Testis (tissue), 3 donors: ENCODE measurements around the gene CTDSPL. TPM values are rescaled to one million over a fixed set of nuclear protein-coding genes. Genes with fewer than 3 reads are reported as not detected.
A peak's percentile ranks its signal among the peaks of the same experiment; 100 is the strongest.

Experiments
- DNase-seq: peaks from one replicate; pipeline ENCODE4 v3.0.0-alpha.2; 2019
- H3K27ac ChIP-seq, 2 donors: fragments of 200-600 bp; sonication (generic); one replicate each; pipeline ENCODE4 v1.5.1; 2019
- H3K27me3 ChIP-seq: fragments of 200-600 bp; sonication (generic); one replicate; pipeline ENCODE4 v1.5.1; 2019
- H3K36me3 ChIP-seq: fragments of 200-600 bp; sonication (generic); one replicate; pipeline ENCODE4 v1.5.1; 2017; ENCODE audit warnings: low read depth; ENCODE audit errors: missing control alignments
- H3K4me1 ChIP-seq: fragments of 200-600 bp; sonication (generic); one replicate; pipeline ENCODE4 v1.5.1; 2019
- H3K4me3 ChIP-seq, 2 donors: fragments of 200-600 bp; sonication (generic); one replicate each; pipeline ENCODE4 v1.5.1; 2017 to 2019
- H3K9me3 ChIP-seq: fragments of 200-600 bp; sonication (generic); one replicate; pipeline ENCODE4 v1.5.1; 2017
- POLR2A ChIP-seq: fragments of 450-650 bp; IDR thresholded peaks from one replicate; pipeline ENCODE4 v1.6.1; 2017; ENCODE audit warnings: antibody characterized with exemption, mild to moderate bottlenecking, moderate library complexity
- WGBS, 2 donors: methylation state at CpG; one replicate each; pipeline ENCODE4 v1.1.5; 2018; 5-methylcytosine and 5-hydroxymethylcytosine counted together
- intact Hi-C: fragments of 100-400 bp; cut with DNase I; formaldehyde crosslinking; loops from one replicate; pipeline ENCODE4 v1.15.1; 2023; ENCODE audit warnings: low total_unique reads
- polyA plus RNA-seq: library from polyadenylated mRNA; stranded (reverse); fragments of 350-450 nt; fragmentation: Illumina TruSeq; extraction: RNeasy Lipid Tissue Mini Kit (QIAGEN cat#74804); gene quantifications from one replicate; pipeline ENCODE4 v1.2.3, GENCODE V29; 2014; ENCODE audit warnings: low read depth, low replicate concordance; ENCODE audit not compliant: insufficient read depth
- total RNA-seq, 2 donors: library from RNA; depleted of rRNA; stranded (reverse); fragments of >200 nt; gene quantifications; one replicate each; pipeline ENCODE4 v1.2.3, GENCODE V29; 2016
- TF ChIP-seq, protein P1 (sequence below), 3 experiments: fragments of 450-650 bp in 2 of 3; fragments of 200-600 bp in 1 of 3; sonication (generic) in 1 of 3; IDR thresholded peaks; one replicate each; pipeline ENCODE4 v1.5.1; 2016 to 2019; ENCODE audit warnings: antibody characterized with exemption in 3 of 3, mild to moderate bottlenecking in 2 of 3, moderate library complexity in 1 of 3

Gene CTDSPL
- total and polyA plus RNA-seq, 3 donors from 2014 or later, result 24.4 to 43.0 (median 32.4) TPM

DNA sequence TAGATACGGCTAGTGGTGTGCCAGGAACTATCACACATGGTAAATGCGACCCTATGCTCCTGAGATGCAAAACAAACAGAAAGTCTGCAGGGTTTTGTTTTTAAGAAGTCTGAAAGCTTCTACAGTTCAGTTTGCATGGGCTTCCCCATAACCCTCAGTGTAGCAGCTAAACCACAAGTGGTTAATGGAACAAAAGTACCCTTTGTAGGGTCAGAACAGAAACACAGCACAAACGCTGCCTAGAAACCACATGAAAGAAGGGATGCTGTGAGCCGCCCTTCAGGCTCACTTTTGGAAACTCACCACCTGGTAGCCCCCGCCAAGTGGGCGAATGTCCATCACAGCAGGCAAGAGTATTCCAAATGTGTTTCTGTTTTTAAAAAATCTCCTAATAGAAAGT lies 46.2 kb downstream of the CTDSPL start:
- 62 to 71% methylated on average over 6 of the region's 6 CpGs for WGBS, 2 donors
- Histone ChIP-seq H3K27ac (no peak overlapping the region), H3K36me3 (no peaks in the 10 kb centered on the region), H3K4me3 (no peak overlapping the region), H3K9me3 (no peaks in the 10 kb centered on the region), H3K4me1 (peaks cover 44% of the 10 kb centered on the region), H3K27me3 (no peaks in the 10 kb centered on the region)
- no peak for DNase-seq
- no peak for TF ChIP-seq POLR2A
- TF ChIP-seq, protein P1, sequence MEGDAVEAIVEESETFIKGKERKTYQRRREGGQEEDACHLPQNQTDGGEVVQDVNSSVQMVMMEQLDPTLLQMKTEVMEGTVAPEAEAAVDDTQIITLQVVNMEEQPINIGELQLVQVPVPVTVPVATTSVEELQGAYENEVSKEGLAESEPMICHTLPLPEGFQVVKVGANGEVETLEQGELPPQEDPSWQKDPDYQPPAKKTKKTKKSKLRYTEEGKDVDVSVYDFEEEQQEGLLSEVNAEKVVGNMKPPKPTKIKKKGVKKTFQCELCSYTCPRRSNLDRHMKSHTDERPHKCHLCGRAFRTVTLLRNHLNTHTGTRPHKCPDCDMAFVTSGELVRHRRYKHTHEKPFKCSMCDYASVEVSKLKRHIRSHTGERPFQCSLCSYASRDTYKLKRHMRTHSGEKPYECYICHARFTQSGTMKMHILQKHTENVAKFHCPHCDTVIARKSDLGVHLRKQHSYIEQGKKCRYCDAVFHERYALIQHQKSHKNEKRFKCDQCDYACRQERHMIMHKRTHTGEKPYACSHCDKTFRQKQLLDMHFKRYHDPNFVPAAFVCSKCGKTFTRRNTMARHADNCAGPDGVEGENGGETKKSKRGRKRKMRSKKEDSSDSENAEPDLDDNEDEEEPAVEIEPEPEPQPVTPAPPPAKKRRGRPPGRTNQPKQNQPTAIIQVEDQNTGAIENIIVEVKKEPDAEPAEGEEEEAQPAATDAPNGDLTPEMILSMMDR (IDR thresholded peaks at IDR 0.05), result no peak
- intact Hi-C loops, result no loop called here

DNA sequence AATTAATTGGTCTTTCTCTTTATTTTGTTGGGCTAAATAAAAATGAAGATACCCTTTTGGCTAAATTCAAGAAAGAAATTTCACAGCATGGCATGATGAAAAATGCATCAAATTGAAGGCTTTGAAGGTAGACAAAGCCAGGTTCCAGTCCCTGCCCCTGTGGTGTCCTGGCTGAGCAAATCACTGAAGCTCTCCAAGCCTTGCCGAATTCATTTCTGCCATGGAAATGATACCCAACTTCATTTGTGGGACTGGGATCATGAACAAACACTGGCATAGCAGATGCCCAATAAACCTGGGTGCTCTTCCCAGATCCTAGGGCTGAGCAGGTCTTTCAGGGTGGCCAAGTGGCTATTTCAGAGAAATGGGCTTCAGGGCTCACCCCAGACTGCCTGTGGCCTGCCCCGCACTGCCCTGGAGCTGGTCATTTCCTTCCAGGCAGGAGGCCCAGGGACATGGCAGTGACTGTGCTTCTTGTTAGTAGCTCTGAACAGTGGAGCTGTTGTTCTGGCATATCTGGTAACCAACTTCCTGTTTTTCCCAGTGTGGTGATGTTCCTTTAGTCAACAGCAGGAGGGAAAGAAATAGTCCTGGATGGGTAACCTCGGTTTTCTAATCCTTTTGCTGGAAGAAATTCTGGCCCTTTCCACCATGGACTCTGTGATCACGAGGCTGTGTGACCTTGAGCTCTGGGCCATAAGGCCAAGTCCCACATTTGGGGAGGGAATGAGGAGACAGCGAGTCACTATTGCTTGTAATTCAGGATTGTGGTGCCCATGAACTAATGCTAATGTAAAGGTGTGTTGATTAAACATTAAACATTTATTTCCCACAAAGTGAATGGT lies 47.6 kb downstream of the CTDSPL start:
- no peaks in the 10 kb centered on the region for H3K9me3 ChIP-seq
- peak overlapping the region in 1 of 2 donors; percentile 12 for H3K27ac ChIP-seq
- TF ChIP-seq, protein P1 (IDR thresholded peaks at IDR 0.05), result no peak
- TF ChIP-seq POLR2A, result no peak
- intact Hi-C loops, result no loop called here
- H3K4me3 ChIP-seq, result no peak overlapping the region
- 59 to 70% methylated on average over 5 of the region's 5 CpGs for WGBS, 2 donors
- no peaks in the 10 kb centered on the region for H3K27me3 ChIP-seq
- H3K36me3 ChIP-seq, result no peaks in the 10 kb centered on the region
- H3K4me1 ChIP-seq, result peaks cover 40% of the 10 kb centered on the region
- DNase-seq, result peak; percentile 38

GRCh38 chr3:37910671-37911400 lies 49.2 kb downstream of the CTDSPL start:
- Histone ChIP-seq H3K4me3 (no peak overlapping the region), H3K27me3 (no peaks in the 10 kb centered on the region), H3K36me3 (no peaks in the 10 kb centered on the region), H3K9me3 (no peaks in the 10 kb centered on the region), H3K27ac (no peak overlapping the region), H3K4me1 (peaks cover 31% of the 10 kb centered on the region)
- intact Hi-C loops, result no loop called here
- TF ChIP-seq POLR2A, result no peak
- TF ChIP-seq, protein P1 (IDR thresholded peaks at IDR 0.05), result no peak
- DNase-seq, result no peak
- WGBS, 2 donors, result 70 to 73% methylated on average over 4 of the region's 4 CpGs

GRCh38 chr3:37912052-37912733 lies 50.5 kb downstream of the CTDSPL start:
- intact Hi-C loops, result no loop called here
- DNase-seq, result no peak
- Histone ChIP-seq H3K36me3 (no peaks in the 10 kb centered on the region), H3K9me3 (no peaks in the 10 kb centered on the region), H3K27me3 (no peaks in the 10 kb centered on the region), H3K27ac (peak overlapping the region in 1 of 2 donors; percentile 0), H3K4me3 (no peak overlapping the region), H3K4me1 (peaks cover 18% of the 10 kb centered on the region)
- 57 to 70% methylated on average over 9 of the region's 9 CpGs for WGBS, 2 donors
- no peak for TF ChIP-seq POLR2A
- TF ChIP-seq, protein P1 (IDR thresholded peaks at IDR 0.05), result no peak
